ENCODE data around the gene NEFH.

DNA sequence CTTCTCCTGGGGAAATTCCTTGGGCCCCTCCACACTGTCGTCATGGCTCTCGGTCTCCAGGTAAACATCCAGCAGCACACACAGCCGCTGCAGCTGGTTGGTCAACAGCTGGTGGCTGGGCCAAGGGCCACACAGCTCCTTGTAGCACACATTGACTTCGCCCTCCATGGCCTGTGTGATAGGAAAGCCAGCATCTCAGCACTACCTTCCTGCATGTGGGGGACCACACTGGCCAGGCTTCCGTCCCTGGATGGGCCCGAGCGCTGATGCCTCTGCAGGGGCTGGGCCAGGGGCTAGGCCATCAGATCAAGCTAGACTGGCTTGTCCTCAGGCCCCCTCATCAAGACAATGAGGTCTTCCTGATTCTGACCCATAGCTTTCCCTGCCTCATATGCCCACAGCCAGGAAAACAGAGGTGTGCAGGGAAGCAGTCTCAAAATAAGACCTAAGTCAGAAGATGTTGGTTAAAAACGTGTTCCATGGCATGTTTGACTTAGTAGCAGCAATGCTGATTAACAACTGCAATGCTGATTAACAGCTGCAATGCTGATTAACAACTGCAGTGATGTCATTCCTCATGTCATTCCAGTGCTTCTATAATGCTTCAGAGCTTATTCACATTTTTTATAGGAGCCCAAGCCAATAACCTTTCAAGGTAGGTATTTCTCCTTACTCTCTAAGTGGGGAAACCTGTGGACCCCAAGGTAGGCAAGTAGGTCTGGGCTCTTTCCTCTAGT is 31.3 kb downstream of the NEFH start:
- TF ChIP-seq YY1 (IDR thresholded peaks at IDR 0.05; ENCODE audit: low read depth) (no peak), ZBTB7A (IDR thresholded peaks at IDR 0.05; ENCODE audit: low read depth) (no peak), CEBPB (IDR thresholded peaks at IDR 0.05) (no peak), USF1 (IDR thresholded peaks at IDR 0.05) (no peak), RAD21 (IDR thresholded peaks at IDR 0.05; ENCODE audit: low read depth) (no peak), CREB1 (IDR thresholded peaks at IDR 0.05; ENCODE audit: low read depth) (no peak), EP300 (IDR thresholded peaks at IDR 0.05; ENCODE audit: borderline replicate concordance) (no peak), FOXM1 (IDR thresholded peaks at IDR 0.05; ENCODE audit: borderline replicate concordance, low read depth) (no peak), TAF1 (IDR thresholded peaks at IDR 0.05; ENCODE audit: low read depth) (no peak), TCF12 (IDR thresholded peaks at IDR 0.05; ENCODE audit: low read depth) (no peak)
- TF ChIP-seq, protein P1, sequence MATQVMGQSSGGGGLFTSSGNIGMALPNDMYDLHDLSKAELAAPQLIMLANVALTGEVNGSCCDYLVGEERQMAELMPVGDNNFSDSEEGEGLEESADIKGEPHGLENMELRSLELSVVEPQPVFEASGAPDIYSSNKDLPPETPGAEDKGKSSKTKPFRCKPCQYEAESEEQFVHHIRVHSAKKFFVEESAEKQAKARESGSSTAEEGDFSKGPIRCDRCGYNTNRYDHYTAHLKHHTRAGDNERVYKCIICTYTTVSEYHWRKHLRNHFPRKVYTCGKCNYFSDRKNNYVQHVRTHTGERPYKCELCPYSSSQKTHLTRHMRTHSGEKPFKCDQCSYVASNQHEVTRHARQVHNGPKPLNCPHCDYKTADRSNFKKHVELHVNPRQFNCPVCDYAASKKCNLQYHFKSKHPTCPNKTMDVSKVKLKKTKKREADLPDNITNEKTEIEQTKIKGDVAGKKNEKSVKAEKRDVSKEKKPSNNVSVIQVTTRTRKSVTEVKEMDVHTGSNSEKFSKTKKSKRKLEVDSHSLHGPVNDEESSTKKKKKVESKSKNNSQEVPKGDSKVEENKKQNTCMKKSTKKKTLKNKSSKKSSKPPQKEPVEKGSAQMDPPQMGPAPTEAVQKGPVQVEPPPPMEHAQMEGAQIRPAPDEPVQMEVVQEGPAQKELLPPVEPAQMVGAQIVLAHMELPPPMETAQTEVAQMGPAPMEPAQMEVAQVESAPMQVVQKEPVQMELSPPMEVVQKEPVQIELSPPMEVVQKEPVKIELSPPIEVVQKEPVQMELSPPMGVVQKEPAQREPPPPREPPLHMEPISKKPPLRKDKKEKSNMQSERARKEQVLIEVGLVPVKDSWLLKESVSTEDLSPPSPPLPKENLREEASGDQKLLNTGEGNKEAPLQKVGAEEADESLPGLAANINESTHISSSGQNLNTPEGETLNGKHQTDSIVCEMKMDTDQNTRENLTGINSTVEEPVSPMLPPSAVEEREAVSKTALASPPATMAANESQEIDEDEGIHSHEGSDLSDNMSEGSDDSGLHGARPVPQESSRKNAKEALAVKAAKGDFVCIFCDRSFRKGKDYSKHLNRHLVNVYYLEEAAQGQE (IDR thresholded peaks at IDR 0.05; ENCODE audit: low read depth), result no peak
